ENCODE measurements around the gene USP13.
A peak's percentile ranks its signal among the peaks of the same experiment; 100 is the strongest.

USP13 gene

GRCh38 chr3:179806177-179806576, 153.3 kb downstream of the USP13 start:
- no peak for DNase-seq

DNA sequence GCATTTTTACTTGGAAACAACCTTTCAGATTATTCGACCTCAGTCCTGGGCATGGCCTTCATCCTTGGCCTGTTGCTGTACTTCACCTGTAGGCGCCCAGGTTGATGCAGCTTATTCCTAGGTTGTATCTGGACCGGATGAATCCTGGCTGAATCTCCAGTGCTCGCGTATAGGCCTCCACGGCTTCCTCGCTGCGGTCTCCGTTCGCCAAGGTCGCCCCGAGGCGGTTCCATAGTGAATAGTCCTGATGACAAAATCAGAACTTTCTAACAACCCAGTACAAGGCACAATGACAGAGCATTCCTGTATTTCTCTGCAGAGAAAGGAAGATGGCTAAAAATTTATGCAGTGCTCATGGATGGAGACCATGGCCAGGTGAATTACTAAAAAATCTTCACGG, 154.7 kb downstream of the USP13 start:
- no peak for DNase-seq

GRCh38 chr3:179809639-179810038, 156.8 kb downstream of the USP13 start:
- DNase-seq, result no peak

- peak; percentile 78 for DNase-seq
Observed at GRCh38 chr3:179811321-179812095, 158.7 kb downstream of the USP13 start.

DNA sequence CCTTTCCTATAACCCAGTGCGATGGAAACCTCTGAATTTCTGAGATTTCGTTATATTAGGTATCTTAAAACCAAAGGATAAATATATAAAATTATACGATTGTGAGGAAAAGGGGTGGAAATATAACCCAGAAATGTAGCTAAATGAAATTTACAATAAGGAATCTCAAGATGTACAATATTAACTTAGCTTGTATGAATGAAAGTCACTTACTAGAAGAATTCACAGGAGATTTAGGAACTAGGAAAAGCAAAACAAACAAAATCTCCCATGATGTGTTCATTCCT, 159.2 kb downstream of the USP13 start:
- DNase-seq, result no peak

DNA sequence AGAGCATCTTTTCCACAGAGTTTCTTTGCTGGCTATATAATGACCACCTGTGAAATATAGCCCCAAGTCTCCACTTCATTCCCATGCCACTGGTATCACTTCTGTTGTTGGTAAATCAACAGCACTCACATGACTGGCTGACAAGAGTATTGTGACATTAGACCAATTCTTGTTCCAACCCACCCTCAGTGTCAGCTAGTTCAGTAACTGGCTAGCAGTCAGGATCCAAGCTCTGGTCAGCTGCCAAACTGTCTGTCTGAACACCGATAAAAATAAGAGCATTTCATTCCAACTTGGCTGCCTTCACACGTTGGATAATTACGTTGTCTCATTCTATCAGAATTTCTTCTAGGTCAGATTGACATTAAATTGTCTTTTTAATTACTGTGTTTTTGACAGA, 166.5 kb downstream of the USP13 start:
- peak; percentile 30 for DNase-seq

DNA sequence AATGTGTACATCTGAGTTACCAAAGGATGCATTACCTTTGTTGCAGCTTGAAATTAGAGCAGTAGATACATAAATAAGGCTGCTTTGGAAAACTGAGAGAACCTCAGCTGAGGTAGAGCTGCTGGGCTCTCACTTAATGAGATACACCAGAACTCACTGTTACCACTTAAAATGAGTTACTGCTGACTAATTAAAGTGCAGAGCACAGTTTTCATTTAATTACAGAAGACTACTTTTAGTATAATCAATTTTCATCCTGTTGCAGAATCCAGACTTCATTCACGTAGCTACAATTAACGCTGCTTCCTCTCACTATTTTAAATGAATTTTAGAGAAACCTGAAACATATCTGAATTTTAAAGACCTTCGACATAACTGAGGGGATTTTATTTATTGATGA, 169.5 kb downstream of the USP13 start:
- no peak for DNase-seq

- DNase-seq, result no peak
Observed at GRCh38 chr3:179825527-179826246, 172.8 kb downstream of the USP13 start.

GRCh38 chr3:179826247-179826637, 173.4 kb downstream of the USP13 start:
- DNase-seq, result no peak

- no peak for DNase-seq
Observed at GRCh38 chr3:179828738-179829137, 175.9 kb downstream of the USP13 start.

DNA sequence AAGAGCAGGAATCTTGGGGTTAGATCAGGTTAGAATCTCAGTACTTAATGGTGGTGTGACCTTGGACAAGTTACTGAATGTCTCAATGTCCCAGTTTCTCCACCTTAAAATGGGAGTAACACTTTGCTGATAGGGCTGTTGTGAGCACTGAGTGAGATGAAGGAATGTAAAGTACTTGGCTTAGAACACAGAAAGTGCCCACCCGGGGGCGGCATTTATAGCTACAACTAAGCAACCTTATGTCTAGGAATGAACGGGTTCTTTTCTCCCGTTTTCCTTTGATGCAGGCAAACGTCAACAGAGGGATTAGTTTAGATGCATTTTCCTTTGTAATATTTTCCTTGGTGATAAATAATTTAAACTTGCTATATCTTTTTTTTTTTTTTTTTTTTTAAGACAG, 176.6 kb downstream of the USP13 start:
- no peak for DNase-seq

DNA sequence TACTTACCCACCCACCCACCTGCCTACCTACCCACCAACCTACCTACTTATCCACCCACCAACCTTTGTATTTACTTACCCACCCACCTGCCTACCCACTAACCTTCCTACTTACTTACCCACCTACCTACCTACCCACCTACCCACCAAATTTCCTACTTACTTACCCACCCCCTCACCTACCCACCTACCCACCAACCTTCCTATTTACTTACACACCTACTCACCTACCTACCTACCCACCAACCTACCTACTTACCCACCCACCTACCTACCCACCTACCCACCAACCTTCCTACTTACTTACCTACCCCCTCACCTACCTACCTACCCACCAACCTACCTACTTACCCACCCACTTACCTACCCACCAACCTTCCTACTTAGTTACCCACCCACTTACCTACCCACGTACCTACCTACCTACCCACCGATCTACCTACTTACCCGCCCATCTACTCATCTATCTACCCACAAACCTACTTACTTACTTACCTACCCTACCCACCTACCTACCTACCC, 179.6 kb downstream of the USP13 start:
- DNase-seq, result no peak

- no peak for DNase-seq
Observed at GRCh38 chr3:179833294-179833693, 180.5 kb downstream of the USP13 start.

GRCh38 chr3:179837374-179837773, 184.5 kb downstream of the USP13 start:
- DNase-seq, result peak; percentile 11

All from inflammatory macrophage treated with lipopolysaccharide for 4 hours (primary cell).